ENCODE results near the gene PALM. TPM values are rescaled to one million over a fixed set of nuclear protein-coding genes. Genes with fewer than 3 reads are reported as not detected.

The PALM gene
- total RNA-seq, 1 donor from 2014 or later = under 0.01 TPM

DNA sequence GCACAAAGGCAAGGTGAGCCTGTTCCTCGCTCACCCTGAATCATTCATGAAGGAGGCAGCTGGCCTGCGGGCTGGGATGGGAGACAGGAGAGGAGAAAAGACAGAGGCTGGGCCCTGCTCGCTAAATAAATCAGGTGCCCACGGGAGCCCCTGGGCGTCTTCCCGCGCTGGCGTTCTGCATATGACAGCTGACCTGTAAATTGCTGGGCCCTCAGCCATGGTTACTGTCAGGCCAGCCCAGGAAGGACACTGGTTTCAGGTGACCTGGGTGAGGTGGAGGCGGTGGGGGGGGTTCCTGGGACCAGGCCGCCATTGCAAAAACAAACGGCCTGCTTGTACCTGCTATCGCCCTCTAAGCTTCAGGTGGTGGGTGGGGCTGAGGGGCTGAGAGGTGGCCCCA is 85.1 kb downstream of the PALM start:
- H3K36me3 ChIP-seq (ENCODE audit: control insufficient read depth, insufficient read depth, low read length) = peaks cover under 1% of the 10 kb centered on the region
- FAIRE-seq (no peak), DNase-seq (ENCODE audit: low read depth) (no peak)
- H3K27me3 ChIP-seq (ENCODE audit: control insufficient read depth, insufficient read depth, low read length) = no peaks in the 10 kb centered on the region
- TF ChIP-seq, protein P1, sequence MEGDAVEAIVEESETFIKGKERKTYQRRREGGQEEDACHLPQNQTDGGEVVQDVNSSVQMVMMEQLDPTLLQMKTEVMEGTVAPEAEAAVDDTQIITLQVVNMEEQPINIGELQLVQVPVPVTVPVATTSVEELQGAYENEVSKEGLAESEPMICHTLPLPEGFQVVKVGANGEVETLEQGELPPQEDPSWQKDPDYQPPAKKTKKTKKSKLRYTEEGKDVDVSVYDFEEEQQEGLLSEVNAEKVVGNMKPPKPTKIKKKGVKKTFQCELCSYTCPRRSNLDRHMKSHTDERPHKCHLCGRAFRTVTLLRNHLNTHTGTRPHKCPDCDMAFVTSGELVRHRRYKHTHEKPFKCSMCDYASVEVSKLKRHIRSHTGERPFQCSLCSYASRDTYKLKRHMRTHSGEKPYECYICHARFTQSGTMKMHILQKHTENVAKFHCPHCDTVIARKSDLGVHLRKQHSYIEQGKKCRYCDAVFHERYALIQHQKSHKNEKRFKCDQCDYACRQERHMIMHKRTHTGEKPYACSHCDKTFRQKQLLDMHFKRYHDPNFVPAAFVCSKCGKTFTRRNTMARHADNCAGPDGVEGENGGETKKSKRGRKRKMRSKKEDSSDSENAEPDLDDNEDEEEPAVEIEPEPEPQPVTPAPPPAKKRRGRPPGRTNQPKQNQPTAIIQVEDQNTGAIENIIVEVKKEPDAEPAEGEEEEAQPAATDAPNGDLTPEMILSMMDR (IDR thresholded peaks at IDR 0.05; ENCODE audit: insufficient read depth, low read length, severe bottlenecking) = no peak
- no peak overlapping the region for H3K4me3 ChIP-seq (ENCODE audit: low read depth, low read length)

- H3K27me3 ChIP-seq (ENCODE audit: control insufficient read depth, insufficient read depth, low read length) = no peaks in the 10 kb centered on the region
- no peak overlapping the region for H3K4me3 ChIP-seq (ENCODE audit: low read depth, low read length)
- DNase-seq (ENCODE audit: low read depth) (no peak), FAIRE-seq (no peak)
- TF ChIP-seq, protein P1 (IDR thresholded peaks at IDR 0.05; ENCODE audit: insufficient read depth, low read length, severe bottlenecking) = no peak
- H3K36me3 ChIP-seq (ENCODE audit: control insufficient read depth, insufficient read depth, low read length) = peaks cover 10% of the 10 kb centered on the region
Measured at GRCh38 chr19:795073-795611, 86.4 kb downstream of the PALM start.

DNA sequence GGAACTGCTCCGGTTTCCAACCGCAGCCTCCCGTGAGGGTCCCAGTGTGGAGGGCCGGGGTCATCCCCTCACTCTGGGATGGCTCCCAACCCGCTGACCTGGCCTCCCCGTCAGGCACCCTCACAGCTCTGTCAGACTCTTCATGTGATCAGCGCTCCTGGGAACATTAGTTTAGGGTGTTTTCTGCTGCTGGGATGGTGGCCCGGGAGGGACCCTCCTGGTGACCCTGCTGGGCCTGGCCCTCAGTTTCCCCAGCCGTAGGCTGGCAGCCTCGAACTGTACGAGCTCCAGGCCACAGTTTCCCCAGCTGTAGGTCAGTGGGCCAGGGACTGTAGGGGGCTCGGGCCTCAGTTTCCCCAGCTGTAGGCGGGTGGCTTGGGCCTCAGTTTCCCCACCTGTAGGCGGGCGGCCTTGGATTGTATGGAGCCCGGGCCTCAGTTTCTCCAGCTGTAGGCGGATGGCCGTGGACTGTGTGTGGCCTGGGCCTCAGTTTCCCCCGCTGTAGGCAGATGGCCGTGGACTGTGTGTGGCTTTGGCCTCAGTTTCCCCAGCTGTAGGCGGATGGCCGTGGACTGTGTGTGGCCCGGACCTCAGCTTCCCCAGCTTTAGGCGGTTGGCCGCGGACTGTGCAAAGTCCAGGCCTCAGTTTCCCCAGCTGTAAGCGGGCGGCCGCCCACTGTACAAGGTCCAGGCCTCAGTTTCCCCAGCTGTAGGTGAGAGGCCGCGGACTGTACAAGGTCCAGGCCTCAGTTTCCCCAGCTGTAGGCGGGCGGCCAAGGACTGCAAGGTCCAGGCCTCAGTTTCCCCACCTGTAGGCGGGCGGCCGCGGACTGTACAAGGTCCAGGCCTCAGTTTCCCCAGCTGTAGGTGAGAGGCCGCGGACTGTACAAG is 87.2 kb downstream of the PALM start:
- TF ChIP-seq, protein P1 (IDR thresholded peaks at IDR 0.05; ENCODE audit: insufficient read depth, low read length, severe bottlenecking) = no peak
- peak; percentile 73 for FAIRE-seq
- DNase-seq (ENCODE audit: low read depth) = no peak
- H3K27me3 ChIP-seq (ENCODE audit: control insufficient read depth, insufficient read depth, low read length) = no peaks in the 10 kb centered on the region
- H3K4me3 ChIP-seq (ENCODE audit: low read depth, low read length) = peak overlapping the region; percentile 55
- peaks cover 17% of the 10 kb centered on the region for H3K36me3 ChIP-seq (ENCODE audit: control insufficient read depth, insufficient read depth, low read length)

DNA sequence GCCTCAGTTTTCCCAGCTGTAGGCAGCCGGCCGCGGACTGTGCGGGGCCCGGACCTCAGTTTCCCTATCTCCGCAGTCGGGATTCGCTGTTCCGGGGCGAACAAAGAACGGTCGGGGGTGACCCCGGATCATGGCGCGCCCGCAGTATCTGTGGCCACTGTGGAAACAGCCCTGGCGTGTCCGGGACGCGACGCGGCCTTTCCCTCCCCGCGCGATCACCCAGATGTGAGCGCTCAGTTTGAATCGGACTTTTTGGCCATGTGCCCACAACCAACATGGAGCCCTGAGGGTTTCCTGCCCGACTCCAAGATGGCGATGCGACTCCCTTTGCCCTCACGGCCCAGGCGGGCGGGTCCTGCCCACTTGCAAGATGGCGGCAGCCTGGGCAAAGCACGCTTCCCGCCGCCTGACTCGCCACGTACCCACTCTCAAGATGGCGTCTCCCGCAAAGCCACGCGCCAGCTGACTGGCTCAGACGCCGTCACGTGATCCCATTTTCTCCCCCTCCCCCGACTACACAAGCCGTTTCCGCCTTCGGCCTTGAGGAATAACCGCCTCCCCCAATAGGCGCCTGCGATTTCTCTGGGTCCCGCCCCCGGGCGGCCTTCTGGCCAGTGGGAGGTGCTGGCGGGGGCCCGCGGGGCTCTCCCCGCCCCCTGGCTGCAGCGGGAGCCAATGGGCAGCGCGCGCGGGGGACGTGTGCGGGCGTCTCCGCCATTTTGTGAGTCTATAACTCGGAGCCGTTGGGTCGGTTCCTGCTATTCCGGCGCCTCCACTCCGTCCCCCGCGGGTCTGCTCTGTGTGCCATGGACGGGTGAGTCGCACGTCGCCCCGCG is 88.2 kb downstream of the PALM start, which contains the start of gene PTBP1:
TSS of gene PTBP1 (plus strand) at position 761 of the 836 bp plus-strand sequence. CDS start at position 807, 46 bp downstream.
- DNase-seq (ENCODE audit: low read depth) (peak; percentile 100), FAIRE-seq (peak; percentile 99)
- H3K4me3 ChIP-seq (ENCODE audit: low read depth, low read length) = peak within 1 kb of the TSS; percentile 78
- H3K27me3 ChIP-seq (ENCODE audit: control insufficient read depth, insufficient read depth, low read length) = no peaks in the 10 kb centered on the region
- peaks cover 24% of the 10 kb centered on the region for H3K36me3 ChIP-seq (ENCODE audit: control insufficient read depth, insufficient read depth, low read length)
- TF ChIP-seq, protein P1 (IDR thresholded peaks at IDR 0.05; ENCODE audit: insufficient read depth, low read length, severe bottlenecking) = no peak

Other genes starting within 250 kb of the PALM start
- gene SHC2, start 247.9 kb upstream of the PALM start, total RNA-seq = under 0.01 and 0.51 TPM in 2 replicates
- not detected in 2 replicates for gene MADCAM1, start 212.4 kb upstream of the PALM start, total RNA-seq
- gene TPGS1, start 201.4 kb upstream of the PALM start, total RNA-seq = 16.8 and 23.2 TPM in 2 replicates
- 143 and 169 TPM in 2 replicates for gene CDC34, start 177.2 kb upstream of the PALM start, total RNA-seq
- gene GZMM, start 164.9 kb upstream of the PALM start, total RNA-seq = not detected in 2 replicates
- 349 and 369 TPM in 2 replicates for gene BSG, start 136.3 kb upstream of the PALM start, total RNA-seq
- gene HCN2, start 119.1 kb upstream of the PALM start, total RNA-seq = under 0.01 and 0.51 TPM in 2 replicates
- 27.5 and 29.0 TPM in 2 replicates for gene POLRMT, start 75.4 kb upstream of the PALM start, total RNA-seq
- gene FGF22, start 69.1 kb upstream of the PALM start, total RNA-seq = not detected in 2 replicates
- 28.3 and 42.6 TPM in 2 replicates for gene RNF126, start 45.7 kb upstream of the PALM start, total RNA-seq
- 80.6 and 143 TPM in 2 replicates for gene FSTL3, start 32.5 kb upstream of the PALM start, total RNA-seq
- gene PRSS57, start 13.5 kb upstream of the PALM start, total RNA-seq = not detected in 2 replicates
- 105 and 138 TPM in 2 replicates for gene MISP, start 42.2 kb downstream of the PALM start, total RNA-seq
- gene PTBP1, start 88.5 kb downstream of the PALM start, total RNA-seq = 99.0 TPM in 2 replicates
- not detected in 2 replicates for gene PLPPR3, start 113.0 kb downstream of the PALM start, total RNA-seq
- not detected in 2 replicates for gene AZU1, start 118.9 kb downstream of the PALM start, total RNA-seq
- gene PRTN3, start 132.1 kb downstream of the PALM start, total RNA-seq = not detected in 2 replicates
- not detected in 2 replicates for gene ELANE, start 143.4 kb downstream of the PALM start, total RNA-seq
- gene CFD, start 150.7 kb downstream of the PALM start, total RNA-seq = 1.2 and 4.2 TPM in 2 replicates
- gene MED16, start 184.3 kb downstream of the PALM start, total RNA-seq = 9.2 and 12.1 TPM in 2 replicates
- gene RNU6-9, start 184.5 kb downstream of the PALM start, total RNA-seq = not detected in 2 replicates
- 35.8 and 46.1 TPM in 2 replicates for gene R3HDM4, start 204.3 kb downstream of the PALM start, total RNA-seq
- 0.13 TPM in 1 of 2 replicates, not detected in the other for gene KISS1R, start 208.4 kb downstream of the PALM start, total RNA-seq
- 15.8 and 16.0 TPM in 2 replicates for gene ARID3A, start 217.1 kb downstream of the PALM start, total RNA-seq